CD4-positive, alpha-beta T cell treated with Interleukin-10 for 1 hour (primary cell): ENCODE measurements around the gene DNHD1.

ENCODE experiments used
- DNase-seq: peaks from one replicate; pipeline ENCODE4 v3.0.0-alpha.2; 2020

The DNHD1 gene

GRCh38 chr11:6567371-6567745 is 70.3 kb downstream of the DNHD1 start:
- no peak for DNase-seq

GRCh38 chr11:6568191-6568918 is 71.3 kb downstream of the DNHD1 start:
- no peak for DNase-seq

- DNase-seq, result no peak
Measured at GRCh38 chr11:6569706-6570105, 72.6 kb downstream of the DNHD1 start.

- no peak for DNase-seq
Measured at GRCh38 chr11:6570691-6571427, 73.8 kb downstream of the DNHD1 start.

- no peak for DNase-seq
Measured at GRCh38 chr11:6571434-6572008, 74.4 kb downstream of the DNHD1 start.

- DNase-seq, result no peak
Measured at GRCh38 chr11:6572215-6572614, 75.1 kb downstream of the DNHD1 start.

- no peak for DNase-seq
Measured at GRCh38 chr11:6574816-6575715, 78.0 kb downstream of the DNHD1 start.

GRCh38 chr11:6576471-6577373 is 79.6 kb downstream of the DNHD1 start:
- no peak for DNase-seq

GRCh38 chr11:6578134-6578533 is 81.1 kb downstream of the DNHD1 start:
- no peak for DNase-seq

- no peak for DNase-seq
Measured at GRCh38 chr11:6579681-6580080, 82.6 kb downstream of the DNHD1 start.

- DNase-seq, result no peak
Measured at GRCh38 chr11:6583584-6583983, 86.5 kb downstream of the DNHD1 start.

- DNase-seq, result no peak
Measured at GRCh38 chr11:6584528-6584927, 87.4 kb downstream of the DNHD1 start.

- no peak for DNase-seq
Measured at GRCh38 chr11:6586434-6587359, 89.6 kb downstream of the DNHD1 start.

- DNase-seq, result no peak
Measured at GRCh38 chr11:6587360-6587953, 90.4 kb downstream of the DNHD1 start.

GRCh38 chr11:6588018-6588417 is 90.9 kb downstream of the DNHD1 start:
- no peak for DNase-seq

GRCh38 chr11:6594142-6594768 is 97.2 kb downstream of the DNHD1 start:
- no peak for DNase-seq

GRCh38 chr11:6596239-6596877 is 99.3 kb downstream of the DNHD1 start:
- no peak for DNase-seq

GRCh38 chr11:6598555-6598954 is 101.5 kb downstream of the DNHD1 start:
- DNase-seq, result no peak

- DNase-seq, result no peak
Measured at GRCh38 chr11:6599449-6599848, 102.4 kb downstream of the DNHD1 start.
